Activated CD8-positive, alpha-beta memory T cell treated with anti-CD3 and anti-CD28 coated beads, Interleukin-2, amount 50 U/mL, for 48 hours (primary cell): ENCODE data around the gene GRIP1.

Source experiments
- DNase-seq: peaks from one replicate; pipeline ENCODE4 v3.0.0-alpha.2; 2020

GRIP1 gene

DNA sequence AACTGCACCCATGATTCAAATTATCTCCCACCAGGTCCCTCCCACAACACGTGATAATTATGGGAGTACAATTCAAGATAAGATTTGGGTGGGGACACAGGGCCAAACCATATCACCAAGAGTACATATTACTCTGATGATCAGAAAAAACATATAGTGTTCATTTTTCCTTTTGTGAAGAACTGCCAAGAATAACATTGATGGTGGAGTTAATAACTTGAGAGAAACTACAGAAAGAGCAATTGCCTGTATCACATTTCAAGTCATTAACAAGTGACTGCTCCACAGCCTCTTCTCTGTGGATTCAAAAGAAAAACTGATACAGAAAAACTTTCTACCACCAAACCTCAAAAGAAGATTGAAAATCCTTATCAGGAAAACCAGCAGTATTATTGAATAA is 34.7 kb downstream of the GRIP1 start:
- DNase-seq = no peak

DNA sequence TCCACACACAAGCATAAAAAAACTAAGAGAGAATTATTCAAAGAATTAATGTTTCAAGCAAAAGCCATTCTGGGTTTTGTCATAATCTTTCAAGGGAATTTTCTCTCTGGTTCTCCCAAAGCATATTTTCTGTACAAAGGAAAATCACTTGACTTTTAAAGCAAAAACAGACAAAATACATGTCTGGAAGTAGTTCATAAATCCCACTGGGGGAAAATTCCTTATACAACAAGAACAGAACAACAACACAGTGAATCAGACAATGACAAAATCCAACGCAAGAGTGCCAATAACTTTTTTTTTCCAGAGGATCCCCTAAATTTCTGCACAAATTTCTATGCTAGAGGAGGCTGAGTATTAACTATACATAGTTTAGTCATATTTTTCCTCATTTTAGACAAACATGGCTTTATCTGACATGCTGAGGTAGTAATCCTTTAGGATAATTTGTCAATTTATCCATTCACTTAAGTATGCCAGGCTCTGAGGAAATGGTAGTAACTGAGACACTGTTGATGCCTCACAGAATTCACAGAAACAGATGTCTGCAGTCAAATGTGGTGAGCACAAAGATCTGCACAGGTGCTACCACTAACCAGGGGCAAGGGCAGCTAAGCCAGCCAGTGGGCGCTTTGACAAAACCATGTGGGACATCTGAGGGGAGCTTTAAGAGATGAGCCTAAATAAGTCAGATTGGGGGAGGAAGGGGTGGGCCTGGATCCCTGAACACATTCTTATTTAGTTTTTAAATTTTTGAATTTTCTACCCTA is 38.0 kb downstream of the GRIP1 start:
- DNase-seq = no peak

DNA sequence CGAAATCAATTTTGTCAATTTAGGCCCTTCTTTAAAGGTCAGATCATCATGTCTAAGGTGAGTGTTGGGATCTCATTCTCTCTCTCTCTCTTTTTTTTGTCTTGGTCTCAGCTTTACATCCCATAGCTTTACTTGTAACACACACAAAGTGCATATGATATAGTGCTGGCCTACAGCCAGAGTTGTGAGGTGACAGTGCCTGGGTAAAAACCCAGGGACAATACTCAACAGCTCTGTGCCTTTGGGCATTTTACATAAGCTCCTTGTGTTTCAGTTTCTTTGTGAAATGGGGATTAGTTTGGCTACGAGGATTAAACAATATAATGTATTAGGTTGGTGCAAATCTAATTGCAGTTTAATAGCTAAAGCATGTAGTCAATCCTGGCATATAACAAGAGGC is 40.2 kb downstream of the GRIP1 start:
- no peak for DNase-seq

DNA sequence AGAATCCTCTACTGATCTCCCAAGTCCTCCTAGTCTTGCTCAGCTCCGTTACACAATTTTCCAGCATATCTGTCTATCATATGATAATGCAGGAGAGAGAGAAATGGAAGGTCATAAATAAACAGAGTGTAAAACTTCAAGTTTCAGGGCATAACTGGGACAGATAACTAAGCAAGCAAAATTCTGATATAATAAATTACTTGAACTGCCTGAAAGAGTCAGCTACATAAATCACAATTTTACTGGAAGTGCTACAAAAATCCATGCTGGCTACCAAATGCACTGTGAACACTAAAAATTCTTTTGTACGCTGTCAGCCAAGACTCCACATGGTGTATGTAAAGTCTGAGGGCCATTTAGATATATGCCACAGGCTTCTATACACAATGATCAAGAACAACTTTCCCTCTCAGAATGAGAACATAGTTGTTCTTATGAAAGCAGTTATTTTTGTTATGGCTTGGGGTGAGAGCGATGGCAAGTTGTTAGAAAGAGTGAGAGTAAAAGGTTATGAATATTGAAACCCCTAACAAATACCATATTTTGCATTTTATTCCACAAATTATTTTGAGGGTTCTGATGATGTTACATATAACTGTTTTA is 41.1 kb downstream of the GRIP1 start:
- no peak for DNase-seq

DNA sequence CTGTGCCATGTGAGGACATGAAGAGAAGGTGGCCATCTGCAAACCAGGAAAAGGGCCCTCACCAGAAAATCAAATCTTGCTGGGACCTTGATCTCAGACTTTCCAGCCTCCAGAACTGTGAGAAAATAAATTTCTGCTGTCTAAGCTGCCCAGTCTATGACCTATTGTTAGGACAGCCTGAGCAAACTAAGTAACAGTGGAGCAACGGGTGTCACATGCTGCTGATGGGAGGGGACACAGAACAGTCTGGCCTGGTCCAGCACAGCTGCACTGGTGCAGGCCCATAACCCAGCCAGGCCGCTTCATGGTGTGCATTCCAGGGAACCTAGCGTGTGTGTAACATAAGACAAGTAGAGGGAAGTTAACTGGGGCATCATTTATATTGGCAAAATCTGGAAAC is 42.1 kb downstream of the GRIP1 start:
- no peak for DNase-seq

DNA sequence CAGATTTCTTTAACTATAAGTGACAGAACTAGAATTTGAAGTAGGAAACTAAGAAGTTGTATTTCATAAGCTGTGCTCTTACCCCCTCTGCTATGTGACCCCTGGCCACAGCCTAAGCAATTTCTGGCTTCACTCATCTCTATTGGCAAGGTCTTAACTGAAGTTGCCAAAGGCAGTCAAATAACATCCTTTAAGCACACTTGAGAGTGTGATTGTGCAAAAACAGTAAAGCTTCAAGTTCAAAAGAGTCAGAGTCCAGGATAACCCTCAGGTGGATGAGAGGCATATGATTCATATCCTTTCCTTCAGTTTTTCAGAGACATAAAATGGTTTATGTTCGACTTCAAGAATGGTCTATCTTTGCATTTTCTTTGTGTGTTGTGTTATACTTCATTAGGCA is 45.2 kb downstream of the GRIP1 start:
- DNase-seq = no peak

DNA sequence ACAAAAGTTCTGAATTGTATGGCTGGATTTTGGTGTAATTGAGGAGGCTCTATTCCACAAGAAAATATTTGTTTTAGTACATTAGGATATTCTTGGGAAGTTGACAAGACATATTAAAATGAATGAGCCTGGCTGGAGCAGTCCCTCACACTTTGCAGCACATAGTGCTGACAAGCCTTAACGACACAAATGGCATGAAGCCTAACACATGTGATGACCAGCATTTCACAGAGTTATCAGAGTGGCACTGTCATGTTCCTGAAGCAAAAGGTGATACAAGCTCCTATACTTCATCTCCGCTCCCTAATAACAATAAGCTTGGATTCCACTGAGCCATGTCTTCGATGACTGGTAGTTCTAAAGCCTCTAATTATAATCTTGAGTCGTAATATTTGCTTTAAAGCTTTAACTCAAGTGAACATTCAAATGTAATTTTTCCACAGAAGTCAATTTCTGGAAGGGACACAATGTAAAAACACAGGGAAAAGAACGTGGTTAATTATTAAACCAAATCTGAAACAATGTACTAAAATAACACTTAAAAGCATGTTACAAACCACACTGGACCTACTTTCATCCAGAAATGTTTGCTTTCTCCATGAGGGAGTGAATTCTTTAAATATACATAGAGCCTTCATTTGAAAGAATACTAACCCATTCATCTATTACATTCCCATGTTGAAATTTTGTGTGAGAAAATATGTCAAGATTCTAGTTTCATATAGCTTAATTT is 49.6 kb downstream of the GRIP1 start:
- DNase-seq = no peak

DNA sequence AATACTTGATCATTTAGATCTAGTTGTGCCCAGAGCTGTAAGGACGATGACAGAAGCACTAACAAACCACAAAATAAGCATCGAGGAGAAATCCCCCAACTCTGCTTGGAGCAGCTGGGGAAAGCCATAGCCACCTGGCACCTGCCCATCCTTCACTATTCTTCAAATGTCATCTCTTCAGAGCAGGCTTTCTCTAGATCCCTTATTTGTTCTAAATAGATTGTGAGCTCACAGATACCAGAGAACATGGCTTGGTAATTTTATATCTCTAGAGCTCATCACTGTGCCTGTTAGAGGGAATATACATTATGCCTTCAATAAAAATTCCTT is 50.9 kb downstream of the GRIP1 start:
- DNase-seq = no peak

DNA sequence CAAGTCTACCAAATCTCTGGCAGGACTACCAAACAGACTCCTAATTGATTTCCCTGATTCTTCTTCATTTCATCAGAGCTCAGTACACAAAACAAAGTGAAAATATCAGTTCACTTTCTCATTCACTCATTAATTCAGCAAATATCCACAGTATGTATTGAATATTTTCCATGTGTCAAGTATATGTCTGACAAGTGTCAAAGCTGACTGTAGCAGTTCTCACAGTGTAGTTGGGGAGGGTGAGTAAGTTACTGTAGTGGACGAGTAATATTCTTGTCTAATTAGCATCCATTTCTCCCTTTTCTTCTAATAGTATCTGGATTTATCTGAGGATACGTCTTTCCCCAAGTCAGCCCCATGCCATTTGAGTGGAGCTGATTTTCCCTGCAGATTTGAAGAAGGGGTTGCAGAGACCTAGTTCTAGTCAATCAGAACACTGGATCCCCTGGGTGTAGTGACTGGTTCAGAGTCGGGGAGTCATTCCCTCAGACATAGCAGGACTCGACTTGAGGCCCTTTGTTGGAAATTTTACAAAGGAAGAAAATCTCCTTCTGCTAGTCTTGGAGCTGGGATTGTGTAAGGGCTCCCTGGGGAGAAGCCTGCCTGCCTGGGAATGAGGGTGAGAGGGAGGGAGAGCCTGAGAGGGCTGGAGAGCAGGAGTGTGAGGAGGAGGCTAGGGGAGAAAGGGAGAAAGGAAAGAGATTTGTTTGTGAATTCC is 51.4 kb downstream of the GRIP1 start:
- DNase-seq = no peak

DNA sequence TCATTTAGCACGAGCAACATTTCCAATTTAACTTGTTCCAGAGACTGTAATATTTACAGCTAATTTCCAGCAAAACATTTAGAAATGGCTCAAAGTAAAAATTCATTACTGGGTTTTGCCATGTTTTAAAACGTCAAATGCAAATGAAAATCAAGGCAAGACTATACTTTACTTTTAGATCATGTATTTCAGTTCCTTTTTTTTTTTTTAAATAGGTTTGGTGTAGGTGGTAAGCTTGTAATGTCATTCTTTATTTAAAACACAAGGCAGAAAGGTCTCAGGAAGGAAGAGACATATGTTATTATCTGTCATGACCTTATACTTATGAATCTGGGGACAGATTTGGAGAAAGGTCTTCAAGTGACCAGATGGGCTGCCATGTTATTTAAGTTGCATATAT is 54.1 kb downstream of the GRIP1 start:
- DNase-seq = no peak

DNA sequence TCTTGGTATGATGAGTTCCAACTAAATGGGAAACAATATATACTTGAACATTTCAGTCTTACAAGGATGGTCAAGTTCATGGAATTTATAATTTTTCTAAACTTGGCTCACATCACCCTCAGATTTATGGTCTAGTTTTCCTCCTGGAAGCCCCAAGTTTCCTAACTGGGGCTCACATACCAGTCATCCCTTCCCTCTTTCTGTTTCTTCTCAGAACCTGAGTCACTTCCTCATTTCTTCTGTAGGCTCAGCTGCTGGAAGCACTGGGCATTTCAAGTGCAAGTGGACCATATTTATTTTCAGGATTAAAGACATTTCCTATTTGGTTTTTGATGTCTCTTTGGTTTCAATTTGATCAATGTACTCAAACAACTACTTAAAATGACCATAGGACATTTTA is 55.4 kb downstream of the GRIP1 start:
- no peak for DNase-seq

DNA sequence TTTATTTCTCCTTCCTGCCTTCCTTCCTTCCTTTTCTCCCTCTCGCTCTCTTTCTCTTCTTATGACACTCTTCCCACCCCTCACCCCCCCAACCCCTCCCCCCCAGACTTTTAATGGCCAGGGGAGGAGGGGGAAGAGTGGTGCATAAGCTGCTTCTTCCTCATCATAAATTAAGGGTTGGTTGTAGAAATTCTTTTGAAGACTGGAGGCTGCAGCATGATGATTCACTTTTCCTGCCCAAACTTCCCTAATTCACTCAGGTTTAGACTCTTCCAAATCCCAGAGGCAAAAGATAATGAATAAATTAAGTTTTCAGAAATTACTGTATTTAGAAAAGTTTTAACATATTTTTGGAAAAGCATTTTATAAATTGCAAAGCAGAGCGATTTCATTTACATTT is 58.2 kb downstream of the GRIP1 start:
- DNase-seq = no peak

DNA sequence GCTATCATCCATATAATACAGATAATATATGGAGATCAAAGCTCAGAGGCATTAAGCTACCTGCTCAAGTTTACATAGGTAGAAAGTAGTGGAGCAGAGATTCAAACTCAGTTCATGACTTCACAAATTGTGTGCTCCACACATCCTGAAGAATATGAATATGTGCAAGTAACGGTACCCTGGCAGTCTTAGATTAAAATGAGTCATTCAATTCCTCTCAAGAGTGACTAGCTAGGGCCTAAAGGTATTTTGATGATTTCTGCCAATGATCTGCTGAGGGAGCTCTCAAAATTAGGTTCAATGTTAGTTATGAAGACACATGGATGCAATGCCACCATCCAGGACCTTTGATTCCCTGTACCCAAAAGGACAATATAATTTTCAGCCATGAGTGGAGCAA is 58.9 kb downstream of the GRIP1 start:
- DNase-seq = no peak

DNA sequence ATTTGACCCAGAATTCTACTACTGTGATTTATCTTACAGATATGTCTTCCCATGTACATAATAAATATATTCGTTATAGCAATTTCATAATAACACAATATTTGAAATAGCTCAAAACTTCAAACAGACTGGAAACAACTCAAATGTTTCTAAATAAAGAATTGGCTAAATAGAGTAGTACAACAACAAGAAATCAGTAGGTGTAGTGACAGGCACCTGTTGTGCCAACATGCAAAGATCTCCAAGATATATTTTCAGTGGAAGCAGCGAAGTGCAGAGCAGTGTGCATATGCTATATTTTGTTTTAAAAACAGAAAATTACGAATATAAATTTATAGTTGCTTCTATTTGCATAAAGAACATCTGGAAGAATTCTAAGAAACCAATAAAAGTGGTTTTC is 60.9 kb downstream of the GRIP1 start:
- DNase-seq = no peak

DNA sequence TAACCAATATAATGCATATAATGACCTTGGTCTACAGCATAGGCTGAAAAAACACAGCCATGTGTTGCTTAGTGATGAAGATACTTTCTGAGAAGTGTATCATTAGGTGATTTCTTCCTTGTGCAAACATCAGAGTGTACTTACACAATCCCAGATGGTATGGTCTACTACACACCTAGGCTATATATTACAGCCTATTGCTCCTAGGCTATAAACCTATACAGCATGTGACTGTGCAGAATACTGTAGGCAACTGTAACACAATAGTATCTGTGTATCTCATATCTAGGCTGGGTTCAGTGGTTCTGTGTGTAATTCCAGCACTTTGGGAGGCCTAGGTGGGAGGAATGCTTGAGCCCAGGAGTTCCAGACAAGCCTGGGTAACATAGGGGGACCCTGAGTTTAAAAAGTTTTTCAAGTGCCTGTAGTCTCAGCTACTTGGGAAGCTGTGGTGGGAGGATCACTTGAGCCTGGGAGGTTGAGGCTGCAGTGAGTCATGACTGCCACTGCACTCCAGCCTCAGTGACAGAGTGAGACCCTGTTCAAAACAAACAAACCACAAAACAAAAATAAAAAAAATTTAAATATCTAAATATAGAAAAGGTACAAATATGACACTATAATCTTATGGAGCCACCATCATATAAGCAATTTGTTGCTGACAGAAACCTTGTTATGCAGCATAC is 66.6 kb downstream of the GRIP1 start:
- no peak for DNase-seq

DNA sequence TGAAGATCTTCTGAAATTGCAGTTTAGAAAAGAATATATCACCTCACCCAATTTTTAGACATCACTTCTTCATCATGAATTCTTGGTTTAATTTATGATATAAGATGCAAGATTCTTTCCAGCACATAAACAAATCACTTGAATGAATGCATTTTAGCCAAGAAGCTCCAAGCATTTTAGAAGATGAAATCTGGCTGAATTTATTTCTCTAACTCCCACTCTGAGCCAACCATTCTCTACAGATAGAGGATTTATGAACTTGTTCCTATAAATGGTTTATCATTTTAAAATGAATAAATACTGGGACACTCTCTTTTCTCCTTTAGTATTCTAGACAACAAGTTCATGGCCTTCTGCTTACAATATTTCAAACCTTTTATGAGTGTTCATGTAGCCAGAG is 71.7 kb downstream of the GRIP1 start:
- no peak for DNase-seq

DNA sequence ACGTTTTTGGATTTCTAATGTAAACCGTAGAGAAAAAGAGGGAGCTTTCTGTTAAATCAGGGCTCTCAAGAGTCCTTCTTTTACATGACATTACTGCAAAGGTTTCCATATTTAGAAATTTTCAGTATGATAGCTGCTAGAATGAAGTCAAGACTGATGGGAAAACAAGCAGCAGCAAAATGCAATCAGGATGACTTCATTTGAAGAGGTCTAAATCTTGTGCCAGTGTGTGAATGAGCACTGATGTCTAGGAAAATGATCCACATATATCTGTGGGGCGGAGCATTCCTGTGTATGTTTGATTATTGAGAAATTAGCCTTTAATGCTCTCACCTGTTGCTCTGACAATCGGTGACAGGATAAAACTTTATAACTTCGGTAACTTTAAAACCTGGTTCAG is 73.6 kb downstream of the GRIP1 start:
- no peak for DNase-seq

DNA sequence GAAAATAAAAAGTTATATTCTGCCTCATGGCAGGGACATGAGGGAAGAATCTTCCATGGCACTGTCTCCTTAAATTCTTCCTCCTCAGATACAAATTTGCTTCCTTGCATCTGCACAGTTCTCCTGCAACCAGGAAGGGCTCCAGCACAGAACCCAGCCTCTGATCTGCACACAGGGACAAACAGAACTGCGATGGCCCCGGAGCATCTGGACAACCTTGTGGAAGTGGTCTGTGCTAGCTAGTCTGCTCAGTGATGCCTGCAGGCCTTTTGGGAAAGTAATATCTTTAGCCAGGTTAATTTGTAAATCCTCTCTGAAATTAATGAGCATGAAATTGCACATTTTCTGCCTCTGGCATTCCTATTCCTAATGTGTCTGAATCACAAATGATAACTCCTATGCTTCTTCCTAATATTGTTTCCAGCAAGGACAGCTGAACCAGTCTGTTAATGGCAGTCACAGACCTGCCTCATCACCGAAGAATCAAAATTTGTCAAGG is 74.8 kb downstream of the GRIP1 start:
- DNase-seq = no peak

DNA sequence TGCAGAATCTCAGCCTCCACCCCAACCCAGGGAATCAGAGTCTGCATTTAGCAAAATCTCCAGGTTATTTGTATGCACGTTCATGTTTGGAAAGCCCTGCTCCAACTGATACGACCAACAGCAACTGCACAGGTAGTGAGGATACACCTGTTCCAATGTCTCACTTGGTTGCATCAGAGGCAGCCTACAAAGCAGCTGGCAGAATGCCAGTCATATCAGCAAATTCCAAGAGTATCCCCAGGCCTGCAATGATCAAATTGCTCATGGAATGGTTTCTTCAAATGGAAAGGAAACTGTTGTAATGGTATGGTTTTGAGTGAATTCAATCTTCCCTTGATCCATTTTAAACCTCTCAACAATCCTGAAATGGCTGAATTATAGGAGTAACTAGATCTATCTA is 75.4 kb downstream of the GRIP1 start:
- no peak for DNase-seq

DNA sequence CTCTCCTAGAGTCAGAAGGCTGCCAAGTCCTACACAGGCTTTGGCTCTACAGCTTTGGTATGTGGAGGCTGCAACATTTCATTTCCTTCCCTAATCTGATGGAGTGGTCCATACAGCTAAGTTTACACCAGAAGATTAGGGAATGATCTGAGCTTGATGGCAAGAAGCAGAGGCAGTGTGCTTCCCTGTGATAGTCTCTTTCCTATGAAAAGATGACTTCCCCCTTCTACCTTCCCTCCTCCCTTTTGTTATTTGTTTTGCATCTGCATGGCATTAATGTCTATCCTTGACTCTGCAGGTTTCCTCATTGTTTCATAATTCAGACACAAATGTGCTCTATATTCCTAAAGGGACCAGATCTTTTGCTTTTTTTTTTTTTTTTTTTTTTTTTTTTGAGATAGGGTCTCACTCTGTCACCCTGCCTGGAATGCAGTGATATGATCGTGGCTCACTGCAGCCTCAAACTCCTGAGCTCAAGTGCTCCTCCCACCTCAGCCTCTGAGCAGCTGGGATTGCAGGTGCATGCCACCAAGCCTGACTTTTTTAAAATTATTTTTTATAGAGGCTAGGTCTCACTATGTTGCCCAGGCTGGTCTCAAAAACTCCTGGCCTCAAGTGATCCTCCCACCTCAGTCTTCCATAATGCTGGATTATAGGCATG is 76.3 kb downstream of the GRIP1 start:
- no peak for DNase-seq

DNA sequence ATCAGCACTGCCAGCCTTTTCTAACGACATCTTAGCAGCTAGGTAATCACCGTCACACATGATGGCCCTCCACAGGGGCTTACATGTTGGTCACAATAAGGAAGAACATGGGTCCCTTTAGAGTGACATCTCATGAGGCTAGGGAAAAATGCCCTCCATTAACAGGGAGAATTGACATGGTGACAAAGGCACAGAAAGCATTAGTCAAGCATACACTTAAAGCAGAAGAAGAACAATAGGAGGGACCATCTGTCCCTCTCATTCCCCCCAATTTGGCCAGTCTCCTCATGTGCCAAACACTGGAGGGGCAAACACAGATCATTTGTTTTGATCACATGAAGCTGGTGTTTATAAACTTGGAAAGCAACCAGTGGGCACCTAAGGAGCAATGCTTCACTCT is 78.0 kb downstream of the GRIP1 start:
- DNase-seq = no peak

DNA sequence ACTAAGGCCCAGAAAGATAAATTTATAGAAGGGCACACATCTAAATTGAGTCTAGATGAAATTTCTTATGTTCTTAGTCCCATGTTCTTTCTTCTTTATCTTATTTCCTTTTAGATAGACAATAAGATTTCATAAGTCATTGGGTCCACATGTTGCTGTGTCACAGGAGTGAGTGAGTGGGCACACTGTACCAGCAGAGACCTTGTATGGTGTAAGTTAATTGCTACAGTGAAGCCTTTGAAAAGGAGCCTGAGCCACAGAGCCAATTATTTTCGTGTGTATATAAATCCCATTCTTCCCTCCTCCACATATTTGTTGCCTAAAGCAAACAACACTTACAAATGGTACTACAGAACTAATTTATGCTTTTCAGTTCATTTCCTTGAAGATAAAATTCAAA is 79.1 kb downstream of the GRIP1 start:
- no peak for DNase-seq

DNA sequence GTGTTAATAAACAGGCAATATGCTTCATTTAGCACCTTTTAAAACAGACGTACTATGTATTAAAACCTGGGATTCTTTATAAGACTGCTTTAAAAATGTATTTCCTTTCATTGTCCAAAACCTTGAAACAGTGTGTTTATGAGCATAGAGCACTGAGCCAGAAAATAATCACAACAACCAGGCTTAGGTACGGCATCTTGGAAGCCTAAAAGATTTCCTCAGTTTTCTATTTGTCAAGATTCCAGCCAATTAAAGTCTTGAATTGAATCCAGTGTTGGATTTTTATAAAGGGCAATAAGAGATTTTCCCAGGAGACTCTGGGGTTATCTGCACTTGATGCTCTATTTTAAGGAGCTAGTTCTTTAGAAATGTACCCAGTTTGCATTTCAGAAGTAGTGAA is 80.3 kb downstream of the GRIP1 start:
- DNase-seq = no peak
